H1 (cell line): Measurements from ENCODE around the gene AZGP1. TPM values are rescaled to one million over a fixed set of nuclear protein-coding genes. Genes with fewer than 3 reads are reported as not detected.

ENCODE experiments used
- CTCF ChIA-PET: fragments of 300-600 bp; sonication (Branson Sonifier 250); formaldehyde crosslinking; loops from one replicate; lab custom pipeline; 2021; ENCODE audit not compliant: partially characterized antibody; lab: Charles Lee
- POLR2A ChIA-PET: fragments of 300-600 bp; sonication (Branson Sonifier 250); formaldehyde crosslinking; loops from one replicate; lab custom pipeline; 2021; ENCODE audit warnings: inconsistent platforms; ENCODE audit not compliant: partially characterized antibody; lab: Charles Lee
- DNase-seq, 2 experiments: peaks; one replicate each; pipeline versions ENCODE4 v3.0.0 to v3.0.0-alpha.2; 2010 to 2022; ENCODE audit warnings: low spot score in 2 of 2, low read depth in 1 of 2, mixed read lengths in 1 of 2
- FAIRE-seq: peaks from 2 replicates; lab custom pipeline; 2011; peaks lifted over from hg19 to GRCh38; lab: Jason Lieb, UNC
- H2AFZ ChIP-seq: 2 replicates; pipeline ENCODE4 v1.8.1; 2012; ENCODE audit warnings: low read length, inconsistent platforms
- H2AK5ac ChIP-seq: 2 replicates; pipeline ENCODE4 v1.6.1; 2013; ENCODE audit warnings: low read depth, low read length
- H2BK120ac ChIP-seq: replicated peaks from 2 replicates; pipeline ENCODE3; 2013; ENCODE audit warnings: low read depth, low read length, inconsistent platforms
- H2BK12ac ChIP-seq: 2 replicates; pipeline ENCODE4 v1.6.1; 2013; ENCODE audit warnings: low read depth, low read length
- H2BK15ac ChIP-seq: 2 replicates; pipeline ENCODE4 v1.6.1; 2013; ENCODE audit warnings: low read length
- H2BK20ac ChIP-seq: 2 replicates; pipeline ENCODE4 v1.6.1; 2013; ENCODE audit warnings: low read length
- H2BK5ac ChIP-seq: 2 replicates; pipeline ENCODE4 v1.6.1; 2013; ENCODE audit warnings: low read depth, low read length
- H3K14ac ChIP-seq: 2 replicates; pipeline ENCODE4 v1.6.1; 2013; ENCODE audit warnings: inconsistent platforms; ENCODE audit not compliant: insufficient read length
- H3K18ac ChIP-seq: 2 replicates; pipeline ENCODE4 v1.6.1; 2013; ENCODE audit warnings: low read length; ENCODE audit errors: extremely low read depth
- H3K23ac ChIP-seq: 2 replicates; pipeline ENCODE4 v1.6.1; 2013; ENCODE audit warnings: inconsistent platforms; ENCODE audit not compliant: insufficient read length
- H3K23me2 ChIP-seq: 2 replicates; pipeline ENCODE4 v1.6.1; 2013; ENCODE audit warnings: low read depth, low read length
- H3K27ac ChIP-seq: 2 replicates; pipeline ENCODE4 v1.6.1; 2011; ENCODE audit warnings: low read depth, low read length, inconsistent platforms
- H3K27me3 ChIP-seq, 4 experiments: replicated peaks in 1 of 4; 1 replicate in 1 of 4; 2 replicates in 3 of 4; pipeline versions ENCODE4 v1.6.1 to v1.8.1; 2011 to 2013; ENCODE audit warnings: low read length in 3 of 4, mild to moderate bottlenecking in 3 of 4, inconsistent platforms in 2 of 4, mixed read lengths in 2 of 4, moderate library complexity in 1 of 4; ENCODE audit not compliant: control insufficient read depth in 3 of 4, insufficient read depth in 3 of 4; ENCODE audit errors: extremely low read depth in 1 of 4
- H3K36me3 ChIP-seq, 4 experiments: 2 replicates each; pipeline versions ENCODE4 v1.6.1 to v1.8.1; 2011 to 2013; ENCODE audit warnings: mild to moderate bottlenecking in 4 of 4, low read length in 3 of 4, moderate library complexity in 2 of 4, control low read depth in 1 of 4, inconsistent platforms in 1 of 4; ENCODE audit not compliant: insufficient read depth in 4 of 4, control insufficient read depth in 2 of 4
- H3K4ac ChIP-seq: replicated peaks from 2 replicates; pipeline ENCODE3; 2013; ENCODE audit warnings: low read length, low read depth, mixed read lengths, inconsistent platforms; ENCODE audit not compliant: insufficient read length
- H3K4me1 ChIP-seq, 4 experiments: replicated peaks in 1 of 4; 1 replicate in 1 of 4; 2 replicates in 3 of 4; pipeline versions ENCODE4 v1.6.1 to v1.8.1; 2011 to 2013; ENCODE audit warnings: low read length in 3 of 4, inconsistent platforms in 2 of 4, mixed read lengths in 1 of 4; ENCODE audit not compliant: insufficient read depth in 4 of 4, control insufficient read depth in 3 of 4
- H3K4me2 ChIP-seq, 2 experiments: 2 replicates each; pipeline versions ENCODE4 v1.6.1 to v1.8.1; 2011 to 2013; ENCODE audit warnings: low read depth in 2 of 2, low read length in 2 of 2, control low read depth in 1 of 2, inconsistent platforms in 1 of 2, mild to moderate bottlenecking in 1 of 2; ENCODE audit not compliant: insufficient read depth in 1 of 2
- H3K4me3 ChIP-seq, 4 experiments: fragments of 200-600, 300-600 bp in 1 of 4; sonication (generic), shearing (Covaris generic), sonication (Bioruptor Twin) in 1 of 4; 2 replicates each; pipeline versions ENCODE4 v1.5.1 to v1.8.1; 2011 to 2016; ENCODE audit warnings: low read length in 4 of 4, low read depth in 3 of 4, control low read depth in 2 of 4, inconsistent platforms in 2 of 4, mild to moderate bottlenecking in 2 of 4, mixed read lengths in 1 of 4, moderate library complexity in 1 of 4; ENCODE audit not compliant: insufficient read depth in 2 of 4; ENCODE audit errors: extremely low read depth in 1 of 4
- H3K56ac ChIP-seq: replicated peaks from 2 replicates; pipeline ENCODE3; 2013; ENCODE audit warnings: low read depth, mild to moderate bottlenecking, mixed read lengths, low read length, inconsistent platforms; ENCODE audit not compliant: insufficient read length
- H3K79me1 ChIP-seq: 2 replicates; pipeline ENCODE4 v1.6.1; 2013; ENCODE audit warnings: low read depth, low read length, control low read depth
- H3K79me2 ChIP-seq, 2 experiments: 2 replicates each; pipeline versions ENCODE4 v1.6.1 to v1.8.1; 2012 to 2013; ENCODE audit warnings: low read length in 2 of 2, mild to moderate bottlenecking in 2 of 2, inconsistent platforms in 1 of 2; ENCODE audit not compliant: insufficient read depth in 2 of 2, control insufficient read depth in 1 of 2
- H3K9ac ChIP-seq, 4 experiments: replicated peaks in 1 of 4; 1 replicate in 1 of 4; 2 replicates in 3 of 4; pipeline versions ENCODE4 v1.6.1 to v1.8.1; 2011 to 2013; ENCODE audit warnings: low read depth in 3 of 4, low read length in 3 of 4, control low read depth in 2 of 4, mild to moderate bottlenecking in 2 of 4, moderate library complexity in 2 of 4, inconsistent platforms in 1 of 4; ENCODE audit errors: extremely low read depth in 1 of 4
- H3K9me3 ChIP-seq, 2 experiments: 2 replicates each; pipeline versions ENCODE4 v1.6.1 to v1.8.1; 2012 to 2013; ENCODE audit warnings: mild to moderate bottlenecking in 2 of 2, moderate library complexity in 2 of 2, control low read depth in 1 of 2, inconsistent platforms in 1 of 2, low read depth in 1 of 2, low read length in 1 of 2, mixed read lengths in 1 of 2; ENCODE audit not compliant: insufficient read depth in 2 of 2
- H4K20me1 ChIP-seq, 2 experiments: replicated peaks in 1 of 2; 2 replicates each; pipeline versions ENCODE3 to v1.8.1; 2011 to 2013; ENCODE audit warnings: inconsistent platforms in 2 of 2, low read length in 2 of 2, mild to moderate bottlenecking in 1 of 2; ENCODE audit not compliant: insufficient read depth in 2 of 2, control insufficient read depth in 1 of 2
- H4K5ac ChIP-seq: 2 replicates; pipeline ENCODE4 v1.6.1; 2013; ENCODE audit warnings: low read length, low read depth, mixed read lengths, inconsistent platforms; ENCODE audit not compliant: insufficient read length
- H4K8ac ChIP-seq: 2 replicates; pipeline ENCODE4 v1.8.0; 2013; ENCODE audit warnings: mild to moderate bottlenecking, moderate library complexity, low read length, inconsistent platforms; ENCODE audit not compliant: insufficient read depth; ENCODE audit errors: extremely low read depth
- H4K91ac ChIP-seq: replicated peaks from 2 replicates; pipeline ENCODE3; 2013; ENCODE audit warnings: low read length, mixed read lengths, inconsistent platforms; ENCODE audit not compliant: insufficient read length
- RXRA ChIP-seq: IDR thresholded peaks from 2 replicates; pipeline ENCODE4 v1.6.1; 2011; ENCODE audit warnings: low read depth, mild to moderate bottlenecking, low read length, moderate library complexity; ENCODE audit not compliant: insufficient read depth
- WGBS, 2 experiments: shearing (Covaris generic) in 1 of 2; methylation state at CpG; one replicate each; pipeline versions ENCODE4 v1.1.6 to v1.1.7; 2013 to 2015; ENCODE audit warnings: low lambda C conversion rate in 2 of 2, mixed read lengths in 2 of 2, inconsistent platforms in 1 of 2, low coverage in 1 of 2, missing lambda C conversion rate in 1 of 2; ENCODE audit not compliant: insufficient replicate concordance in 2 of 2, insufficient coverage in 1 of 2, insufficient read length in 1 of 2; ENCODE audit errors: extremely low coverage in 1 of 2, missing lambda C conversion rate in 1 of 2; 5-methylcytosine and 5-hydroxymethylcytosine counted together
- polyA plus RNA-seq, 7 experiments: library from polyadenylated mRNA; depleted of rRNA in 3 of 7; stranded (reverse) in 5 of 7; unstranded in 2 of 7; fragments of >200 nt in 5 of 7; fragments of 200-250 nt in 2 of 7; gene quantifications; 1 replicate in 5 of 7; 2 replicates in 1 of 7; 4 replicates in 1 of 7; pipeline versions ENCODE4 v1.2.1 to v1.2.3, GENCODE V29; 2011 to 2013; ENCODE audit warnings: missing spikeins in 2 of 7, mixed read lengths in 2 of 7
- total RNA-seq: library from RNA; stranded (reverse); fragmentation: NEBNext Ultra II Directional; extraction: Animal tissue kit (Norgen Biotek cat#: 25700); gene quantifications from 2 replicates; pipeline ENCODE4 v1.2.1, GENCODE V29; 2021
- TF ChIP-seq, protein P1 (sequence below): IDR thresholded peaks from 2 replicates; pipeline ENCODE4 v1.6.1; 2012; ENCODE audit warnings: inconsistent platforms

Gene AZGP1
- total and polyA plus RNA-seq, 2 of the 8 experiments (the other 6 are each of a cell fraction or from before 2014, with no cell fraction given), result 0.52 to 0.68 TPM

DNA sequence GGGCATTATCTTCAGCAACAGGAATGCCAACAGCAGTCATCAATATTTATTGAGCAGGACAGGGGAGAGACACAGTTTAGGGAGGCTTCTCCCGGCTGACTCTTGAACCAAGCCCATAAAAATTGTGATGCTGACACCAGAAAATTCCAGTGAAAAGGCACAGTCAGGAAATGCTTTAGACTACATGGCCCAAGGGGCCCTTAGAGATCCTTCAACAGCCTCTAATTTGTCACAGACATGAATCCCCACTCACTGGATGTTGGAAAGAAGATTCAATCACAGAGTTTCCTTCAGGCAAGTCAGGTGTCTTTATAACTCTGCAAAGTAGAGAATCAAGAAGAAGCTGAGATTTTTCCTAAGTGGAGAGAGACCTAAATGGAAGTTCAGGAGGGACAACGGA, 47.6 kb downstream of the AZGP1 start:
- Histone ChIP-seq H4K91ac (no peak overlapping the region), H2BK12ac (peak overlapping the region; percentile 41; the same call in 1 of the 2 replicates), H2BK20ac (0 out of 2 replicates have a peak overlapping the region, but pooled peaks have one; percentile 48), H3K79me2 (no peaks in the 10 kb centered on the region), H3K9ac (no peak overlapping the region), H2AFZ (no peak overlapping the region), H3K4me1 (peaks cover 0 to 6% (median 3%) of the 10 kb centered on the region in 4 experiments; a peak in 4 of 7 replicates), H3K23me2 (no peaks in the 10 kb centered on the region), H3K4me2 (peak overlapping the region in 1 of 2 experiments; percentile 9; a peak in 1 of 4 replicates), H3K27ac (no peak overlapping the region), H2AK5ac (no peak overlapping the region), H3K4ac (no peak overlapping the region), H3K9me3 (no peaks in the 10 kb centered on the region), H3K27me3 (no peaks in the 10 kb centered on the region), H4K8ac (no peak overlapping the region), H3K79me1 (no peaks in the 10 kb centered on the region), H3K56ac (no peak overlapping the region), H3K14ac (no peak overlapping the region), H2BK120ac (no peak overlapping the region), H4K20me1 (no peaks in the 10 kb centered on the region), H3K18ac (no peak overlapping the region), H2BK5ac (no peak overlapping the region), H2BK15ac (no peak overlapping the region), H3K23ac (no peak overlapping the region), H3K4me3 (no peak overlapping the region), H4K5ac (no peak overlapping the region), H3K36me3 (no peaks in the 10 kb centered on the region)
- 80% methylated on average over 2 of the region's 2 CpGs; no CpG with 5 or more reads in 1 of the 2 experiments for WGBS, 2 experiments
- POLR2A ChIA-PET, result interaction anchor here (1.0 to 3.4 kb wide), 5 partner anchors 11 to 492 kb away, joined by 3 to 45 read pairs (median 4); no protein-coding TSS in a partner anchor
- TF ChIP-seq RXRA, result no peak
- TF ChIP-seq, protein P1, sequence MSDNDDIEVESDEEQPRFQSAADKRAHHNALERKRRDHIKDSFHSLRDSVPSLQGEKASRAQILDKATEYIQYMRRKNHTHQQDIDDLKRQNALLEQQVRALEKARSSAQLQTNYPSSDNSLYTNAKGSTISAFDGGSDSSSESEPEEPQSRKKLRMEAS, result no peak
- DNase-seq (no peak), FAIRE-seq (no peak)
- CTCF ChIA-PET, result interaction anchor here (0.9 to 2.7 kb wide), 7 partner anchors 14 to 94 kb away, joined by 3 to 27 read pairs (median 13); no protein-coding TSS in a partner anchor
